Kidney tubule cell (primary cell): Measurements from ENCODE around the gene COL18A1.

Experiments
- DNase-seq: peaks from one replicate; pipeline ENCODE4 v3.0.0-alpha.2; 2018; ENCODE audit warnings: low spot score

Gene COL18A1

DNA sequence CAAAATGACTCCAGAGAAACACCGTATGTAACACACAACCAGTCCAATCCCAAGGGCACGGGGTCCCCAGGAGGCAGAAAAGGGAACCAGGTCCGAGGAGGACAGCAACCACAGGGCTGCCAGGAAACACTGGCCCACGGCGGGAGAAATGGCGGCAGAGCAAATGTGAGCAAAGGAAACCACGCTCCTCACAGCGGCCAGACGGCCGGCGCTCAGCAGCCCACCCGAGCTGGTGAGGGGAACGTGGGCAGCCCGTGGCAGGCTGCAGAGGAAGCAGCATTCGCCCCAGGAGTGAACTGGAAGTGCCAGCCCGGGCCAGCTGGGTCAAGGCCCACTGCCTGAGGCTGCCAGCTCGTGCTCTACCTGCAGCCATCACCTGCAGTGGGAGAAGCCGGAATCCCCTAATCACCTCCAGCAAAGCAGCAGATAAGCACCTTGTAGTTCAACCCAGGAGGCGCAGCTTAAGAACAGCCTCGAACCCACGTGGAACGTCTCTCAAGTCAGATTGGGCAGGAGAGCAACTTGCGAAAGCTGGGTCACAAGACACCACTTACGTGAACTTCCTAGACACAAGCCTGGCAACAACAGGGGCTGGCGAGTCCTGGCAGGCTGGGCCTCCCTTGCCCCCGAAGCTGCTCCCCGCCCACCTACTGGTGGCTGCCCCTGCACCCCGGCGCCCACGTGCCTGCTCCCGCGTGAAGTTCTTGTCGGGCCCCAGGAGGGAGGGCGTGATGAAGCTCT lies 130.5 kb downstream of the COL18A1 start:
- no peak for DNase-seq

DNA sequence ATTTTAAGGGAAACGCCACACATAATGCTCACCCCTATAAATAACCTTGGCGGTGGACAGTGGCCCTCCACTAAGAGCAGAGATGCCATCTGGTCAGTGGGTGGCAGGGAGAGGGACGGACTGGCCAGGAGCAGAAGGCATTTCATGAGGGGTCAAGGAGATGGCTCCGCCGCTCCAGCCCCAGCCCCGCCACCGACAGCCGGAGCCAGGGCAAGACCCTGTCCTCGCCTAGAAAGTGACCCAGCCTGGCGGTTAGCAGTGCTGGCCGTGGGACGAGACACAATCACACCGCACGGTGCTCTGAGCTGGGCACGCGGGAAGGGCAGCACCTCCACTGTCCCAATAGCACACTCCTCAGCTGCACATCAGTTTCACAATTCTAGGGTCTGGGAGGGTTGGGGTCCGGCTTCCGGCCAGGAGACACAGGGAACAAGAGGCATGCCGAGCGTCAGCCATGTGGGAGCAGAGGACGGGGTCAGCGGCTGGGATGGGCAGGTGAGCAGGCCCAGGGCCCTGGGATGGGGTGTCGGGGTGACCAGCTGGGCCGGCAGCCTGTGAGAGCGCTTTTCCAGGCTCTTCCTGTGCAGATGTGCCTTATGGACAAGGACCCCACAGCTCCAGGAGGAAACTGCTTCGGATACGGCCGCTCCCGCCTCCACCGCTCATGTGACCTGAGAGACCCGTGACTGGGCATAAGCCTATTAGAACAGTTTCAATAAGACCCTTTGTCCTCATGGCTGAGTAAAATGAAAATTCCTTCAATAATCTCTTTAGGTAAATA lies 131.5 kb downstream of the COL18A1 start:
- no peak for DNase-seq

DNA sequence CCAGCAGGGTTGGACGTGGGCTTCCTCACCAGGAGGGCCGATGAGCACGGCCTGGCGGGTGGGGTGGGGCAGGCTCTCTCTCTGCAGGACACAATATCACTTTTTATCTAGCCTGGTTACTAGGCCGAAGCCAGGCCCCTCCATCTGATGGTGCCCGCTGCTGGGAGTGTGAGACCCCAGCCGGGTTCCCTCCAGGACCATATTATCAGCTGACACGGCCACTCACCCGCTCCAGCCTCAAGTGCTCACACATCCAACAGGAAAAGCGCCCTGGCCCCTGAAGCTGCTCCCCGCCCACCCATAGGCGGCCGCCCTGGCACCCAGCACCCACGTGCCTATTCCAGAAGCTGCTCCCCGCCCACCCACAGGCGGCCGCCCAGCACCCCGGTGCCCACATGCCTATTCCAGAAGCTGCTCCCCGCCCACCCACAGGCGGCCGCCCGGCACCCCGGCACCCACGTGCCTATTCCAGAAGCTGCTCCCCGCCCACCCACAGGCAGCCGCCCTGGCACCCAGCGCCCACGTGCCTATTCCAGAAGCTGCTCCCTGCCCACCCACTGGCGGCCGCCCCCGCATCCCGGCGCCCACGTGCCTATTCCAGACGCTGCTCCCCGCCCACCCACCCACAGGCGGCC lies 132.3 kb downstream of the COL18A1 start:
- no peak for DNase-seq

DNA sequence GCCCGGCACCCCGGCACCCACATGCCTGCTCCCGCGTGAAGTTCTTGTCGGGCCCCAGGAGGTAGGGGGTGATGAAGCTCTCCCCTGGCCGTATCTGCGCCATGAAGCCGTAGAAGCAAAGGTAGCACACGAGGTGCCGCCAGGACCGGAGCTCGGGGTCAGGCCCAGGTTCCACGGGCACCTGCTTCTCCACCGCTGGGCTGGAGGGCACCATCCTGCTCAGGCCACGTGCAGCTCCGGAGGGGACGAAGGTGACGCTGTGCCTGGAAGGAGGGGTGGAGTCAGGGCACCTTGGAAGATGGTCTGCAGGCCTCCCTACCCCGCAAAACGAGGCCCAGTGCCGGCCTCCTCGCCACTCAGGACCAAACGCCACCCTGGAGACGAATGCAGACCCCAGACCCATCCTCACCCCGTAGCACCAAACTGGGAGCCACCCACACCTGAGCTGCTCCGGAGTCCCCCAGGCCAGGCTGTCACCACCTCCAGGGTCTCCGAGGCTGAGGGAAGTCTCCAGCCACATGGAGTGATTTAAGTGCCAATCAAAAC lies 132.9 kb downstream of the COL18A1 start:
- DNase-seq = no peak

DNA sequence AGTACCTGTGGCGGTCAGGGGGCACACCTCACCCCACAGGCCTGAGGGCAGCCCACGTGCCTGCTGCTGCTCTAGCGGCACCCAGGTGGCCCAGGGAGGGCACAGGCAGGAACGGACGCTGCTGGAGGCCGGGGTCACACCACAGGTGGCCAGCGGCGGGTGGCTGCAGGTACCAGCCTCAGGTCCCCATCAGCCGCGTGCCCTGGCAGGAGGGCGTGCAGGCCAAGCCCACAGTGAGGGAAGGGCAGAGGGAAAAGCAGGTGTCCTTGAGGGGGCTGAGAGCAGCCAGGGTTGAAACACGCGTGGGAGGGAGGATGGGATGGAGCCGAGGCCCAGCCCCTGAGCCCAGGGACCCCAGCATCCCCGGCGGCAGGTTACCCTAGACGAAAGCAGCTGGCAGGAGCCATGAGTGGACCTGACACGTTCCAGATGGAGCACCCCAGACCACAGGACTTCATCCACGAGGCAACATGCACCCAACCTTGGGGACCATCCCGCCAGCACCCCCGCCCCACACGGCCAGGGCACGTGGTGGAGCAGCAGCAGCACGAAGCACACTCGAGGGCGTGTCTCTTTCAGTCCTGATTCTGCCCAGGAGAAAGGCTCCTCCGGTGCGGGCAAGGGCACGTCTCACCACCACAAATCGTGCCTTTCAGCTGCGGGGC lies 133.5 kb downstream of the COL18A1 start:
- no peak for DNase-seq

DNA sequence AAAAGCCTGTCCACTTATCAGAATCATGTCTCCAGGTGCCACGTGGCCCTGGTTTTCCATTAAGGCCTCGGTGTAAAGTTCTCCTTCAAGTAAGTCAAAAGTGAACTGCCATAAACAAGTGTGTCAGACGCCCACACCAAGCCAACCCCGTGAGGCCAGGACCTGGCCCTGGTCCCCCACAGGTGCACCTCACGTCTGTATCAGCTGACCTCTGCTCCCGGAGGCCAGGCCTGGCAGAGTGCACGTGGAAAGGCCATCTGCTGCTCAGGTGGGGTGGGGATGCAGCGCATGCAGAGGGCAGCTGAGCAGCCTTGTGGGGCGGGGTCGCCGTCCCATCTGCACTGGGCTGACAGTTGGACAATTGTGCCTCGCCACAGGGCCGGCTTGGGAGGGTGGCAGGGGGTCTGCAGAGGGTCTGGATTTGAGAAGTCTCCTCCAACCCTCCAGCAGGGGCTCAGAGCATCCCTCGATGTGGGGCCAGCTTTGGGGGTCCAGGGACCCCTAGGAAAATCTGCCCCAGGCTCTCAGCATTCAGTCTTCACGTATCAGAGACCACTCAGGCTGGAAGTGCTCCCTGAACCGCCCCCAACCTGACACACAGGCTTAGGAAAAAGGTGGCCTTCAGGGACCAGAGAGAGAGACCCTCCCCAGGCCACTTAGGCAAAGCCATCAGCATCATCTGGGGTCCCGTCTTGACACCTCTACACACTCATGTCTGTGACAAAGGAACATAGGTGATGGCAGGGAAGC lies 134.3 kb downstream of the COL18A1 start:
- DNase-seq = no peak

DNA sequence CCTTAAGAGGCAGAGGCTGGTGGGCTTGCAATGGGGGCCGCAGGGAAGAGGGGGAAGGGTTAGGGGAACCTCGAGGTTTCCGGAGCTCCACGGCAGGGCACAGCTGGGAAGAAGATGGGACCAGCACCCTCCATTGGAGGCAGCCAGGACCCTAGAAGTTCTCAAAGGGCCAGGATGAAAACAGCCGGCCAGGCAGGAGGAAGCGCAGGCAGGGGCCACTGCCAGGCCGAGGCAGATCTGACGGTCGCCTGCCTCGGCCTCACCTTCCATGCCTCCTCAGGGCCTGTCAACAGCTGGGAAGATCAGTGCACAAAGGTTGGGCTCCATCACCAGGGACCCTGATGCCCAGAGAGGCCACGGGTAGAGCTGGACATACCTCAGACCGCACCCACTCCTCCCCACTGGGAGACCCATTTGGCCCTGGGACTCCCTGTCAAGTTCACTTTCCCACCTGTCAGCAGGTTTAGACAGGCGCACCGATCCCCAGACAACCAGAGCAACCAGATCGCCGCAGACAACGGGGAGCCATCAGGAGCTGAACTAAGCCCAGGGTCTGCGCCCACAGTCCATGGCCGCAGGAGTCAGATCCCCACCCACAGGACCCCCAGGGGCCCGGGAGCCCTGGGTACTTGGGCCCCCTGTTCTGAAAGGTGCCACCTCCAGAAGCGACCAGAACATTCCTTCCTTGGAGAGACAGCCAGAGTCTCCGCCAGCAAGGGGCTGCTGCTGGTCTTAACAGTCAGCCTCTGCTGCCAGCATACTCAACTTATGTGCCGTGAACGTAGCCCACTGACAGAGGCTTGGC lies 135.0 kb downstream of the COL18A1 start:
- DNase-seq = no peak

DNA sequence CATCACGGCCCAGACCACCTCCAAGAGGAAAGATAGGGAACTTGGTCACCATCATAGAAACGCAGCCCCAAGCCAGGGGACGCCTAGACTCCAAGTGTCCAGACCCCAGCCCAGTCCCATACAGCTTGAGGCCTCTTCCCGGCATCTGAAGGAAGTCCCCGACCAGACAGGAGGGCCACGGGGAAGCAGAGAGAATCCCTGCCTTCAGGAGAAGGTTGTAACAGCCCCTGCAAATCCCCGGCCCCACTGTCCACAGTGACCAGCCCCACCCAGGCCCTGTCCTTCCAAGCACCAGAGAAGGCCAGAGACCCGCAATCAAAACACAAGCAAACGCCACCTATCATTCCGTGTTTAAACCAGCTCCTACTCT lies 135.6 kb downstream of the COL18A1 start:
- DNase-seq = no peak

DNA sequence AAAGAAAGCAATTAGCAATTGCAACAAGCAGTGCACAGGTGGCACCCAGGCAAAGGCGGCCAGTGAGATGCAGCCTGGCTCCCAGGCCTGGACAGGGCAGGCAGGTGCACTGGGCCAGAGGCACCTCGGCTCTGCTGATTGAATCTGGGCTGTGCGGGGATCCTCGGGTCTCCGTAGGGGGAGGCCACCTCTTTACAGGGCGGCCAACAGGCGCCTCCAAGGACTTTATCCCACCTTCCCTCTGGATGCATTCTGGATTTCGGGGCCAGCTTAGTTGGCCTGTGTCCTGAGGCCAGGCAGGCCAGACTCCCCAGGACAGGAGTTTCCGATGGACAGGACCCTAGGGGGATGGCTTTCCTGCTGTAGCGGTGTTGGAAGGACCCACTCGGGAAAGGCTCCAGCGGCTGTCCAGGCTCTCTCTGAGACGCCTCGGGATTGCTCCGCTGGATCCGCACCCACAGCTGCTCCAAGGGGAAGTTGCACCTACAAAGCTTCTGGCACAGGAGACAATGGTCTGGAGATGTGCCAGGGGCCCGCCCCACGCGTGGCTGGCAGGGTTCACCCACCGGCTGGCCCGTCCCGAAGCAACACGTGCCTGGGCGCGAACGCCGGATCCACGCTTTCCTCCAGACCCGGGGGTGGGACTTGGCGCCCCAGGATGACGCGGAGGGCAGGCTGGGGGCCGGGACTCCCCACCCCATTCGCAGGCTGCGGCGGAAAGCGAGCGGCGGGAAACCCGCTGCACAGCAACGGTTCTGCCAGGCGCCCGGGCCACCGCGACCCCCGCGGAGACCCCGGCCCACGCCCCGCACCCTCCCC lies 136.5 kb downstream of the COL18A1 start:
- DNase-seq = peak; percentile 67

DNA sequence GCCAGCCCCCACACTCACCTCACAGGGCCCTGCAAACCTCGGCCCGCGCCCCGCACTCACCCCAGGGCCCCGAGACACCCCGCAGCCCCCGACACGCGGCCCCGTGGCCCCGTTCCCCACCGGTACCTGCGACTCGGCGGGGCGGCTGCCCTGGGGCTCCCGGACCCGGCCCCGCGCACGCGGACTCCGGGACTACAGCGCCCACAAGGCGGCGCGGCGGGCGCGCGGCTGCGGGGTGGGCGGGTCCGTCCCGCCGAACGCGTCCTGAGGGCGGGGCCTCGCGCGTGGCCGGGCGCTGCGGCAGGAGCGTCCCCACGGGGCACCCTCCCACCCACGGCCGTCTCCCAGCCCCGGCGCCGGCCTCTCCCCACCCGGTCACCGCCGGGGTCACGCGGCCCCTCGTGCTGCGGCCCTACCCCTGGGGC lies 137.3 kb downstream of the COL18A1 start, which contains the start of gene SLC19A1:
Gene SLC19A1 (minus strand): TSS at position 199 of the 425 bp plus-strand sequence. CDS start 4,481 bp downstream, outside the sequence.
- peak; percentile 64 for DNase-seq

DNA sequence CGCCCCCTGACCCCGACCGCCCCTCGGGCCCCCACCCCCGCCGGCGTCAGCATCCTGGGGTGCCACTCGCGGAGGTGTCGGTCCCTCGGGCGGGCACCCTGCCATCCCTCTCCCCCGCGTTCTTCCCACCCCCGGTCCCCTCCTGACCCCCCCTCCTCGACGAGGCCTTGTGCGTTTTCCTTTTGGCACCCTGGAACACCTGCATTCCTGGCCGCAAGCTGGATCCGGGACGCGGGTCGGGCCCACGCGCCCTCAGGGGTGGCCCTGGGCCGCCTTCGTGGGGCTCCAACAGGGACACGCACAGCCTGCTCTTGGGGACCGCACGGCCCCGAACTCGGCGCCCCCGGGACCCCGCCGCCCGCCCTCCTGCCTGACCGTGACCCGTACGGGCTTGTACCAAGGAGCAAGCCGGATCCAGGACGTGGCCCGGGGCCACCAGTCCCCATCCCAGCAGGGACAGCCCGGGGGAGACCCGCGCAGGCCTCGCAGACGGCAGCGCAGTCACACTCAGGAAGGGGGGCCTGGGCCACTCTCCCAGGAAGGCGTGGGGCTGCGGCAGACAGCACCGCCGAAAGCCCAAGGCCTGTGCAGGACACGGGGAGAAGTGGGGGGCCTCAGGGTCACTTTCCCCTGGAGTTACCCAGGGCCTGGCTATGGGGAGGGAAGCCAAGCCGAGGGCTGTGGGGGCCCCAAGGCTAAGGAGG lies 137.9 kb downstream of the COL18A1 start:
- DNase-seq = no peak

DNA sequence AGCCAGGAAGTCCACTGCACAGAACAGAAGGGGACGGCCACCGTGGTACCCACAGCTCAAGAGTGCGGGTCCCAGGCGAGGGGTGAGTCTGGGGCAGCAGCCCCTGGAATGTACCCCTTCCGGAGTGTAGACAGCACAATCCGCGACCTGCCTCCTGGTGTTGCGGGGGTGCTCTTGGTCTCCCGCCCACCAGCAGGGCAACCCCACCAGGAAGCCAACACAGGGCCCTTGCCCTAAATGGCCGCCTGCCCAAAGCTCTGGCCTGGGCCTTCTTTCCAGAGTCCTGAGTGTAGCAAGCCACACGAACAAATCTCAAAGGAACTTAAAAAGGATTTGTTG lies 138.4 kb downstream of the COL18A1 start:
- no peak for DNase-seq

DNA sequence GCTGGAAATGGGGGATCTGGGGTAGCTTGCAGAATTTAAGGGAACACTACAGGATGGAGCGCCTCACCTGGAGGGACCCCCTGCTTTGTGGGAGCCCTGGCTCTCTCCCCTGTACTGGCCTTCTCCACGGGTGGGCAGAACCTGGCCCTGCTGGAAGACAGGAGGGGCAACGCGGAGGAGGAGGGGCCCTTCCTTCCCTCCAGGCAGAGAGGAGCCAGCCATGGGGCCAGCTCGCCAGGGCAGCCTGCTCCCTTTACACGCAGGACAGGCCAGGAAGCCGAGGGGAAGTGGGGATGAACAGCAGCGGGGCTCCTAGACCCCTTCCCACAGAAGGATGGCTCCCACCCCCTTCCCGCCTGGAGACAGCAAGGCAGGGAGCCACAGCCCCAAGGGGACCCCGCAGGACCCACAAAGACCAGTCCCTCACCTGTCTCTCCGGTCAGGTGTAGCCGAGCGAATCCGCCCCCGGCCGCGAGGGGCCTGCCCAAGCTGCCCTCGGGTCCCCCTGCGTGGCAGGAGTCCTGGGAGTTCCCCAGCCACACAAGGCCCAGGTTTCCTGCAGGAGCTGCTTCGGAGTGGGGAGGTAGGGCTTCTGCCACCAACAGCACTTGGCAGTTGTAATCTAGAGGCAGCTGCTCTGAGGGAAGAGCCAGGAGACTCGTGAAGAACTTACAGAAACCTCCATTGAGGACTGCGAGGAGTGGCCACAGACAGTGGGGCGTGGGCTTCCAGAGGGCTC lies 138.9 kb downstream of the COL18A1 start:
- DNase-seq = no peak

DNA sequence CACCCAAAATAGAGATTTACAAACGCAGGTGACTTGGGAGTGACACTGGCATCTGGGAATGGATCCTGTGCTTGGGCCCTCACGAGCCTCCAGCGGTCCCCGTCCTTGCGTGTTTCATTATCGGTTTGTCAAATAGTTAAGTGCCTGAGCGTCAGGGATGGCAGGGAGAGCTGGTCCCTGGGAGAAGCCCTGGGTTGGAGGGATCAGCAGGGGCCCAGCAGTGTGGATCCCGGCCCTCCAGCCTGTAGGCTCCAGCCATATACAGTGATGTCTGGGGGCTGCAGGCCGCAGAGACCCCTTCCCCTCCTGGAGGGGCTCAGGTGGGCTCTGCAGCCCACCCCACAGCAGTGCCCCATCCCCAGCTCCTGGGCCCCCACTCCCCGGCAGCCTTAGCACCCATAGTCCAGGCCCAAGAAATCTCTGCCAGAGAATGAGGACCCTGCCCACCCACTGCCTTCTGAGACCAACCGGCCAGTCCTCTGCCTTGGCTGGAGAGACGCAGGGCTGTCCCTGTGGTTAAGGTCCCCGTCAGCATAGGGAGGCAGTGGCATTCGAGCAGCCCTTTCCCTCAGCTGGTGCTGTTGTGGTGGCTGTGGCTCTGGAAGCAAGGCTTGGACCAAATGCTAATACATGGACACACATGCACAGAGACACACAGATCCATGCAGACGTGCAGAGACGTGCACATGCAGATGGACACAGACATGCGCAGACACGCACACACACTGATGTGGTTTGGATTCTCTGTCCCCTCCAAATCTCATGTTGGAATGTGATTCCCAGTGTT lies 139.7 kb downstream of the COL18A1 start:
- DNase-seq = no peak

DNA sequence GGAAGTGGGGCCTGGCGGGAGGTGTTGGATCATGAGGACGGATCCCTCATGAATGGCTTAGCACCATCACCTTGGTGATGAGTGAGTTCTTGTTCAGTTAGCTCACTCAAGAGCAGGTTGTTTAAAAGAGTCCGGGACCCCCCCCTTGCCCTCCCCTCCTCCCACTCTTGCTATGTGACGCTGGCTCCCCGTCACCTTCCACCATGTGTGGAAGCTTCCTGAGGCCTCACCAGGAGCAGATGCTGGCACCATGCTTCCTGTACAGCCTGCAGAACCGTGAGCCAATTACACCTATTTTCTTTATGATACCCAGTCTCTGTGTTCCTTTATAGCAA lies 140.2 kb downstream of the COL18A1 start:
- DNase-seq = no peak

DNA sequence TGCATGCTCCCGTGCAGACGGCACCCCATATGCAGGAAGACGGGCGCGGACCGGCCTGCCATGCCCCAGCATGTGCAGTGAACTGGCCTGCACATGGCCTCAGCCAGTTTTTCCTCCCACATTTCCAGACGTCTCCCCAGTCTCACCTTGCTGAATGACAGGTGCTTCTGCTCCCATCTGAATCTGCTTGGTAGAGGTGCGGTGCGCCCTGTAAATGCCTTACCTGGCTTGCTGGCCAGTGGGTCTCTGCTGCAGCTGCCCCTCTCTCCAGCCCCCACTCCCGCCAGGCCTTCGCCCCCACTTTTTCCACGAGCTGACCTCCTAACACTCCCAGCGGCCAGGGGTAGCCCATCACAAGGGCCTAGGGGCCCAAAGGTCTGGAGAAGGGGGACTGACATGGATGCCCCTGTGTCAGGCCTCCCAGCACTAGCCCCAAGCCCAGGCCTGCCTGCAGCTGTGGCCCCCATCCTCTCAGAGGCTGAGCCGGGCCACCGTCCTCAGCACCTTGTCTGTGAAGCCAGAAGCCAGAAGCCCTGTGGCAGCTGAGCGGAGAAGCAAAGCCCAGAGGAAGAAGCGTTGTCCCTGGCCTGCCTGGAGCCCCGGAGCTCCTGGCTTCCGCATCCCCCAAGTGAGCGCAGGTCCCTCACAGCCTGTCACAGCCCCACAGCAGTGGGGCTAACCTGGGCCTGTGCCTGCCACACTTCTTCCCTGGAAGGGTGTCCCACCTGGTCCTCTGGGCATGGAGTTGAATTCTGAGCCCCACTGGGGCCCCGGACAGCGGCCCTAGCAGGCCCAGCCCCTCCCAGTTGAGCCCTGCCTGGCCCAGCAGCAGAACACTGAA lies 140.9 kb downstream of the COL18A1 start:
- no peak for DNase-seq
